NOMO-1 treated with dmso at 0.1 percent for 144 hours (cell line): ENCODE data around the gene EPX.
A peak's percentile ranks its signal among the peaks of the same experiment; 100 is the strongest.

Source experiments
- DNase-seq: peaks from one replicate; lab custom pipeline; 2025; ENCODE audit not compliant: unreplicated experiment; lab: John Stamatoyannopoulos, UW

Gene EPX

GRCh38 chr17:58224315-58224714 is 31.8 kb downstream of the EPX start:
- DNase-seq, result peak; percentile 45

- no peak for DNase-seq
These were observed 35.2 kb downstream of the EPX start for GRCh38 chr17:58227733-58228132.

- DNase-seq, result no peak
These were observed 36.2 kb downstream of the EPX start for GRCh38 chr17:58228679-58229078.

GRCh38 chr17:58229384-58229783 is 36.9 kb downstream of the EPX start:
- DNase-seq, result no peak

- DNase-seq, result no peak
These were observed 37.4 kb downstream of the EPX start for GRCh38 chr17:58229881-58230280.

GRCh38 chr17:58231641-58232040 is 39.1 kb downstream of the EPX start:
- DNase-seq, result no peak

- peak; percentile 79 for DNase-seq
These were observed 40.2 kb downstream of the EPX start for GRCh38 chr17:58232707-58233156.

- DNase-seq, result peak; percentile 49
These were observed 41.0 kb downstream of the EPX start for GRCh38 chr17:58233543-58233942.

GRCh38 chr17:58234512-58234911 is 42.0 kb downstream of the EPX start:
- no peak for DNase-seq

- no peak for DNase-seq
These were observed 43.3 kb downstream of the EPX start for GRCh38 chr17:58235821-58236220.

- DNase-seq, result no peak
These were observed 43.9 kb downstream of the EPX start for GRCh38 chr17:58236394-58236793.

- no peak for DNase-seq
These were observed 45.7 kb downstream of the EPX start, which contains the start of gene LPO for GRCh38 chr17:58238147-58238634. TSS of gene LPO (plus strand) at chr17:58238584. CDS start at chr17:58242980, 4,396 bp downstream.

GRCh38 chr17:58239987-58240386 is 47.5 kb downstream of the EPX start:
- DNase-seq, result no peak

- no peak for DNase-seq
These were observed 49.8 kb downstream of the EPX start for GRCh38 chr17:58242171-58242784.

- no peak for DNase-seq
These were observed 52.4 kb downstream of the EPX start for GRCh38 chr17:58244963-58245362.

- DNase-seq, result no peak
These were observed 53.0 kb downstream of the EPX start for GRCh38 chr17:58245428-58246103.

GRCh38 chr17:58246104-58246740 is 53.7 kb downstream of the EPX start:
- DNase-seq, result no peak

GRCh38 chr17:58246781-58247180 is 54.3 kb downstream of the EPX start:
- no peak for DNase-seq

- DNase-seq, result no peak
These were observed 55.2 kb downstream of the EPX start for GRCh38 chr17:58247511-58248363.

GRCh38 chr17:58248955-58249269 is 56.4 kb downstream of the EPX start:
- no peak for DNase-seq
